ENCODE measurements around the gene PRTN3.
A peak's percentile ranks its signal among the peaks of the same experiment; 100 is the strongest.
"Not testable (repeated sequence)": the region's sequence is repeated elsewhere in the genome, so short reads cannot be mapped to it uniquely, and the experiment has no call there.

PRTN3 gene

GRCh38 chr19:884420-885211 is 43.8 kb downstream of the PRTN3 start:
- no peak for DNase-seq

DNA sequence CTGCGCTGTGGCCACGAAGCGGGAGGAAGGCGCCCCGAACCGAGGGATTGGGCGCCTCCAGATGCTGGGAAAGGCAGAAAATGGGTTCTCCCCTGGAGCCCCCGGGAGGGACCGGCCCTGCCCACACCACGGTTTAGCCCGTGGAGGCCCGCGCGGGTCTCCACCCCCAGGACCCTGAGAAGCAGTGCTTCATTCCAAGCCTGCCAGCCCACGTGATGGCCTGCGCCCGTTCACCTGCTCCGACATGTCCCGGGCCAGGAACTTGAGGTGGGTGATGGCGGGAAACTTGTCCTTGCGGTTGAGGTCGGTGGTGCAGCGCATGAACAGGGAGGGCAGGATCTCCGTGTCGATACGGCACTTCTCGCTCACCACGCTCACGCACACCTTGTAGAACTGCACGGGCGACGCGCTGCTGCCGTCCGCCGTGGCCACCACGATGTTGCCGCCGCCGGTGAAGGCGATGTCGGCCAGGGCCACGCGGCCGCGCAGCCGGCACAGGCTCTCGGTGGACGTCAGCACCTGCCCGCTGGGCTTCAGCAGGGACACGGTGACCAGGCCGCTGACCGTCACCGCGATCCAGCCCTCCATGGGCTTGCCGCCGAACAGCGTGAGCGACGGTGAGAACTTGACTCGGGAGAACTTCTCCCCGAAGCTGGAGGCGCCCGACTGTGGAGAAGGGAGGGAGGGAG is 44.9 kb downstream of the PRTN3 start:
- DNase-seq = no peak

- DNase-seq = no peak
Measured at GRCh38 chr19:887072-887471, 46.3 kb downstream of the PRTN3 start.

DNA sequence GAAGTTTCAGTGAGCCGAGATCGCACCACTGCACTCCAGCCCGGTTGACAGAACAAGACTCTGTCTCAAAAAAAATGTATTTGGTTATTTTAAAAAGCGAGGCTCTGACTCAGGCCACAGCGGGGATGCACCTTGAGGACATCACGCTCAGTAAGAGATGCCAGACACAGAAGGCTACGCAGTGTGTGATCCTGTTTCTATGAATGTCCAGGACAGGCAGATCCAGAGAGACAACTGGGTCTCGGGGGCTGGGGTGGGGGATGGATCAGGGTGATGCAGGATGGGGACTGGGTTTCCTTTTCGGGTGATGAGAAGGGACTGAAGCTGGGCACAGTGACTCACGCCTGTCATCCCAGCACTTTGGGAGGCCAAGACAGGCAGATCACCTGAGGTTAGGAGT is 46.8 kb downstream of the PRTN3 start:
- no peak for DNase-seq

GRCh38 chr19:888581-889385 is 48.0 kb downstream of the PRTN3 start:
- no peak for DNase-seq

DNA sequence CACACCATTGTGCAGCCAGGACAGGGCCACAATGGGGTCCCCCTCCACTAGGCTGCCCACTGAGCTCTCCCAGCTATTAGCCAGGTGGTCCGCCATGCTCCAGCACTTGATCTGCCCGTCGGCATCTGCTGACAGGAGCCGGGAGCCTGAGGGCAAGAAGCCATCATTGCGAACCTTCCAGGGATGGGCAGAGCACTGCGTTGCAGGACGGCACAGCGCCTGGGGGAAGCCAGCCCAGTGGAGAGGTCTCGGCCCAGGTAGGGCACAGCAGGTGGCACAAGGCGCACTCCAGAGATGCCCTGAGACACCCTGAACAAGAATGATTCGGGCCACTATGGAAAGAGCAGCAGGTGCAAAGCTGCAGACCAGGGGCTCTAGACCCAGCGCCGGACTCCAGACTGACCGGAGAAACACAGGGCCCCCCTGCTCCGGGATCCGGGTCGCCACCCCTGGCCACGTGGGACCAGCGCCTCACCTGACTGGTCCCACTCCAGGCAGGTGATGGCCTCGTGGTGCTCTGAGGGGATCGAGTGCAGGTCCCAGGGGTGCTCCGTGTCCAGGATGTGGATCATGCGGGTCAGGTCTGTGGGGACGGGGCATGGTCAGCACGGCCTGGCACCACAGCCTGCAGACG is 49.0 kb downstream of the PRTN3 start:
- no peak for DNase-seq

DNA sequence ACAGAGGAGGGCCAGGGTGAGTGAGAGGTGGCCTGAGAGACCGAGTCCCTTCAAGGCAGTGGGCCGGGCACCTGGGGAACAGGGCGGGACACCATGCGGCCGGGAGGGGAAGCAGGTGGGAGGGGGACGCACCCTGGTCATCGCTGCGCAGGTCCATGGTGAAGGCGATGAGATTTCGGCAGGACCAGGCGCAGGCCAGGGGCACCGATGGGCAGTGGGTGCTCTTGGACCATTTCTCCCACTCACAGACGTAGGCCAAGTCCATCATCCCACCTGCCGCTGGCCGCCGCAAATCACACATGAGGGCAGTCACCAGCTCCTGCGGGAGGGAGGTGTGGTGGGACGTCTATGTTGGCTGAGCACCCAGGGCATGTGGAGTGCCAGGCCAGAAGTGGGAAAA is 50.0 kb downstream of the PRTN3 start:
- no peak for DNase-seq

DNA sequence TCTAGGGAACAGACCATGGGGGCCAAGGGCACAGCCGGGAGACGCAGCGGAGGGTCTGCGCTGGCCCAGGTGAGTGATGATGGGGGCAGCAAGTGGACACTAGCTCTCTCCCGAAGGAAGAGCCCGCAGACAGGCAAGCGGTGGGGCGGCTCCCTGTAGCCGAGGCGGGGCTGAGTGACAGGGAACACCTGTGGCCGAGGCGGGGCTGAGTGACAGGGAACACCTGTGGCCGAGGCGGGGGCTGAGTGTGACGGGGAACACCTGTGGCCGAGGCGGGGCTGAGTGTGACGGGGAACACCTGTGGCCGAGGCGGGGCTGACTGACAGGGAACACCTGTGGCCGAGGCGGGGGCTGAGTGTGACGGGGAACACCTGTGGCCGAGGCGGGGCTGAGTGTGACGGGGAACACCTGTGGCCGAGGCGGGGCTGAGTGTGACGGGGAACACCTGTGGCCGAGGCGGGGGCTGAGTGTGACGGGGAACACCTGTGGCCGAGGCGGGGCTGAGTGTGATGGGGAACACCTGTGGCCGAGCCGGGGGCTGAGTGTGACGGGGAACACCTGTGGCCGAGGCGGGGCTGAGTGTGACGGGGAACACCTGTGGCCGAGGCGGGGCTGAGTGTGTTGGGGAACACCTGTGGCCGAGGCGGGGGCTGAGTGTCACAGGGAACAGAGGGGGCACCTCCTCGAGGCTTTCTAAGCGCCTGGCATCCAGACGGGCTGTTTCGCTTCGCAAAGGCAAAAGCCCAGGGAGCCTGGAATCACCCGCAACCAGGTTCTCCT is 50.8 kb downstream of the PRTN3 start:
- not testable (repeated sequence) for DNase-seq

- DNase-seq = peak; percentile 10
Measured at GRCh38 chr19:892243-892893, 51.6 kb downstream of the PRTN3 start.

- DNase-seq = peak; percentile 92
Measured at GRCh38 chr19:892894-893689, 52.3 kb downstream of the PRTN3 start, which contains the start of the genes MED16 and RNU6-9. Gene MED16 (minus strand): TSS chr19:893187. CDS start chr19:891131, 2,056 bp downstream. Gene RNU6-9 (plus strand): TSS chr19:893484.

GRCh38 chr19:896434-896833 is 55.6 kb downstream of the PRTN3 start:
- DNase-seq = no peak

DNA sequence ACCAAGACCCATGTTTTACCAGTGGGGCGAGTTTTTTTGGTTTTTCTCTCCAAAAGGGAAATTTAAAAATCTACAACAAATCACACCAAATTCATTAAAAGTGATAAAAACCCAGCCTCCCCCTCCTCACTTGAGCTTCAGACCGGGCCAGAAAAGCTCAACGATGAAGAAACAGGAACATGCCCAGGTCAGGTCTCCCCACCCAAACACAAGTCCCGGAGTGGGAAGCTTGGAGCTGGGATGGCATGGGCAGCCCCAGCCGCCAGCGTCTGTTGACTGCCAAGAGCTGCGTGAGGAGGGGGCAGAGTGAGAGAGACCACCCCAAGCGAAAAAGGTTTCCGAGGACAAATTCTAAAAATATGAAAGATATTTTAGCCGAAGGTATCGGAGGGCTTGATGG is 56.2 kb downstream of the PRTN3 start:
- DNase-seq = no peak

DNA sequence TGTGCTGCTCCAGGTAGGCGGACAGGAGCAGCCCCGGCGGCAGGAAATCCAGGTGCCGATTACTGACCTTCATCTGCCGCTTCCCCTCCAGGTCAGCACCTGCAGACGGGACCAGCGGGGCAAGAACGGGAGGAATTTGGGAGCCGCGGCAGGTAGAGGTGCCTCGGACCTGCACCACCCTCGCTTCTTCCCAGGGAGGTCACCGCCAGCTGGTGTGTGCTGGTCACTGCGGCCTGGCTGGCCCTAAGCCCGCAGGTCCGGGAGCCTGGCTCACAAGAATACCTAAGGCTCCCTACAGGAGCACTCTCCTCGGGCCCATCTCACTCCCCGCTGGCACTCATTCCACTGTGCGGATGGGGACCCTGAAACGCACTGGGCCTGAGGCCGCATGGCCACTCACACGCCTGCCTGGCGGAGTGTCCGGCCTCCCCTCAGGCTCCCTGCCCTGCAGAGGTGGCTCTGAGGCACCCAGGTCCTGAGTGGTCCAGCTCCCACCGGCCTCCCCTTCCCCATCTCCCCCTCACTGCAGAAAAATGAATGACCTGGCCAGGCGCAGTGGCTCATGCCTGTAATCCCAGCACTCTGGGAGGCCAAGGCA is 56.7 kb downstream of the PRTN3 start:
- no peak for DNase-seq
